ENCODE data around the gene ARMC6.
A peak's percentile ranks its signal among the peaks of the same experiment; 100 is the strongest.
"Not testable (repeated sequence)": the region's sequence is repeated elsewhere in the genome, so short reads cannot be mapped to it uniquely, and the experiment has no call there.

Gene ARMC6

GRCh38 chr19:19021115-19021514 lies 12.3 kb upstream of the ARMC6 start:
- peaks cover 94% of the 10 kb centered on the region for H3K79me2 ChIP-seq (ENCODE audit: insufficient read depth, low read length)
- no peaks in the 10 kb centered on the region for H3K27me3 ChIP-seq (ENCODE audit: insufficient read depth, low read length, poor library complexity)
- no peak overlapping the region for H2AFZ ChIP-seq (ENCODE audit: low read depth, low read length)
- DNase-seq: no peak
- H3K9ac ChIP-seq (ENCODE audit: low read depth, low read length): no peak overlapping the region
- H3K4me1 ChIP-seq (ENCODE audit: insufficient read depth, low read length): peaks cover 23% of the 10 kb centered on the region; the same call in 1 of the 2 replicates
- H3K4me2 ChIP-seq (ENCODE audit: insufficient read depth, low read length): no peak overlapping the region
- peaks cover 52% of the 10 kb centered on the region for H4K20me1 ChIP-seq (ENCODE audit: insufficient read depth, low read length)
- H3K9me3 ChIP-seq (ENCODE audit: insufficient read depth, low read length, severe bottlenecking): no peaks in the 10 kb centered on the region
- ATAC-seq (ENCODE audit: insufficient read depth, low read depth): no peak
- peaks cover 86% of the 10 kb centered on the region for H3K36me3 ChIP-seq (ENCODE audit: insufficient read depth, low read length)
- TF ChIP-seq CTCF (IDR thresholded peaks at IDR 0.05; ENCODE audit: borderline replicate concordance, extremely low read depth, low read length, poor library complexity, severe bottlenecking) (no peak), EZH2 (IDR thresholded peaks at IDR 0.05; ENCODE audit: borderline replicate concordance, low read depth, low read length, severe bottlenecking) (no peak)
- no peak overlapping the region for H3K4me3 ChIP-seq (ENCODE audit: low read depth in 1 of 2, low read length in 2 of 2)
- no peak overlapping the region for H3K27ac ChIP-seq (ENCODE audit: low read length)

DNA sequence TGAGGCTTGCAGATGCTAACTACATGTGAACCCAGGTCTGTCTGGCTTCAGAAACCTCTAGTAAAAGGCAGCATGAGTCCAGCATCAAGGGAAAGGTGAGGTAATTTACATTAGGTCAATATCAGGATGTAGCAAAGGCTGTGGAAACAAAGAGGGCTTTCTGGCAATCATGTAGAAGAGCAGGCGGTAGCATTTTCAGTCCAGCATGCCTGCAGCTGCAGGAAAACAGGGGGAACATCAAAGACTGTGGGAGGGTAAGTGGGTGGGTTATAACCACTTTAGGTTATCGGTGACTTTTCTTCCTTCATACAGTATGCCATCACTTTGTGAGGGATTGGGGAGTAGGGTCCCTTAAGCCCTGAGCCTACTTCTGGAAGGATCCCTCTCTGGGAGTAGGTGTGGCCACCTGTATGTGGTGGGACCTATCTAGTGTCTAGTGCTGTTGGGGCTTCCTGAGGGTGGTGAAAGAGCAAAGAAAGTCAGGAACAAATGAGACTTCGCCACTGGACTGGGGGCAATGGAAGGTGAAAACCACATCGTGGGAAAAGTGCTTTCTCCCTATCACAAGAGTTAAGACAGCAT lies 10.9 kb upstream of the ARMC6 start:
- Histone ChIP-seq H3K36me3 (ENCODE audit: insufficient read depth, low read length) (peaks cover 86% of the 10 kb centered on the region), H3K79me2 (ENCODE audit: insufficient read depth, low read length) (peaks cover 94% of the 10 kb centered on the region)
- TF ChIP-seq CTCF (IDR thresholded peaks at IDR 0.05; ENCODE audit: borderline replicate concordance, extremely low read depth, low read length, poor library complexity, severe bottlenecking): no peak
- TF ChIP-seq EZH2 (IDR thresholded peaks at IDR 0.05; ENCODE audit: borderline replicate concordance, low read depth, low read length, severe bottlenecking): no peak

DNA sequence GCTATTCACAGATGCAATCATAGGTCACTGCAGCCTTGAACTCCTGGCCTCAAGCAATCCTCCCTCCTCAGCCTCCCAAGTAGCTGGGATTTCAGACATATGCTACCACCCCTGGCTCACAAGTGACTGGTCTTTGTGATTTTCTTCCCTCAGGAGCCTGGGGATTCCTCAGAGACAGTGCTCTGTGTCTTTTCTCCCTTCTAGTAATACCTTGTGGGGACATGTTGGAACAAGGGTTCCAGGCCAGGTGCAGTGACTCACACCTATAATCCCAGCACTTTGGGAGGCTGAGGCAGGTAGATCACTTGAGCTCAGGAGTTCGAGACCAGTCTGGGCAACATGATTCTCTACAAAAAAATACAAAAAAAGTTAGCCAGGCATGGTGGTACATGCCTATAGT lies 10.0 kb upstream of the ARMC6 start:
- Histone ChIP-seq H3K4me1 (ENCODE audit: insufficient read depth, low read length) (peaks cover 30% of the 10 kb centered on the region; the same call in 1 of the 2 replicates), H3K79me2 (ENCODE audit: insufficient read depth, low read length) (peaks cover 94% of the 10 kb centered on the region), H4K20me1 (ENCODE audit: insufficient read depth, low read length) (peaks cover 60% of the 10 kb centered on the region), H3K36me3 (ENCODE audit: insufficient read depth, low read length) (peaks cover 86% of the 10 kb centered on the region), H3K4me2 (ENCODE audit: insufficient read depth, low read length) (0 out of 2 replicates have a peak overlapping the region, but pooled peaks have one; percentile 26)
- not testable (repeated sequence) for H3K27ac ChIP-seq (ENCODE audit: low read length); H3K4me3 ChIP-seq (ENCODE audit: low read depth in 1 of 2, low read length in 2 of 2); H3K9me3 ChIP-seq (ENCODE audit: insufficient read depth, low read length, severe bottlenecking); H2AFZ ChIP-seq (ENCODE audit: low read depth, low read length); ATAC-seq (ENCODE audit: insufficient read depth, low read depth); H3K27me3 ChIP-seq (ENCODE audit: insufficient read depth, low read length, poor library complexity); H3K9ac ChIP-seq (ENCODE audit: low read depth, low read length); DNase-seq

More for the DNA sequence above, 10.9 kb upstream of the ARMC6 start:
- H4K20me1 ChIP-seq (ENCODE audit: insufficient read depth, low read length): peaks cover 58% of the 10 kb centered on the region
- H3K9me3 ChIP-seq (ENCODE audit: insufficient read depth, low read length, severe bottlenecking): no peaks in the 10 kb centered on the region
- H3K4me1 ChIP-seq (ENCODE audit: insufficient read depth, low read length): peaks cover 23% of the 10 kb centered on the region; the same call in 1 of the 2 replicates
- ATAC-seq (ENCODE audit: insufficient read depth, low read depth) (peak; percentile 45; the same call in 2 of the 3 replicates), DNase-seq (no peak)
- no peaks in the 10 kb centered on the region for H3K27me3 ChIP-seq (ENCODE audit: insufficient read depth, low read length, poor library complexity)
- no peak overlapping the region for H3K4me3 ChIP-seq (ENCODE audit: low read depth in 1 of 2, low read length in 2 of 2)
- peak overlapping the region; percentile 26; the same call in 1 of the 2 replicates for H3K4me2 ChIP-seq (ENCODE audit: insufficient read depth, low read length)
- H2AFZ ChIP-seq (ENCODE audit: low read depth, low read length): no peak overlapping the region
- H3K27ac ChIP-seq (ENCODE audit: low read length): no peak overlapping the region
- no peak overlapping the region for H3K9ac ChIP-seq (ENCODE audit: low read depth, low read length)

DNA sequence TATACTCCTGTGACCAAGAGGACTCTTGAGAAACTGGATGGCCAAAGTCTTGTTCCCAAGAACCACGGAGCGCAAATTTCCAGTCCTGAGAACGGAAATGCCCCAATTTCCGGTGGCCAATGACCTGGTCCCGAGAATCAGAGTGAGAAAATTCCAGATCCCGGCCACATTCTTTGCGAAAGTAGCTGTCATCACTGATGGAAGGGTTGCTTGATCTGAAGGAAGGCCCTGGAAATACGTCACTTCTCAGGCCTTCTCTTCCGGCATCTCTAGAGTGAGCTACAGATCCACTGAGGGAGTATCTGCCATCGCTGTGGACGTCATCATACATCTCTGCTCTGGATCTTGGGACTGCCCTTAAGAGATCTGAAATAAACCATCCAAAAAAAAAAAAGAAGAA lies 7.5 kb upstream of the ARMC6 start:
- H2AFZ ChIP-seq (ENCODE audit: low read depth, low read length): no peak overlapping the region
- H3K9me3 ChIP-seq (ENCODE audit: insufficient read depth, low read length, severe bottlenecking): no peaks in the 10 kb centered on the region
- H3K79me2 ChIP-seq (ENCODE audit: insufficient read depth, low read length): peaks cover 90% of the 10 kb centered on the region
- no peak overlapping the region for H3K4me3 ChIP-seq (ENCODE audit: low read depth in 1 of 2, low read length in 2 of 2)
- H4K20me1 ChIP-seq (ENCODE audit: insufficient read depth, low read length): peaks cover 60% of the 10 kb centered on the region
- H3K4me1 ChIP-seq (ENCODE audit: insufficient read depth, low read length): peaks cover 40% of the 10 kb centered on the region; the same call in 1 of the 2 replicates
- H3K9ac ChIP-seq (ENCODE audit: low read depth, low read length): no peak overlapping the region
- no peaks in the 10 kb centered on the region for H3K27me3 ChIP-seq (ENCODE audit: insufficient read depth, low read length, poor library complexity)
- no peak overlapping the region for H3K4me2 ChIP-seq (ENCODE audit: insufficient read depth, low read length)
- DNase-seq (no peak), ATAC-seq (ENCODE audit: insufficient read depth, low read depth) (no peak)
- H3K27ac ChIP-seq (ENCODE audit: low read length): no peak overlapping the region
- peaks cover 94% of the 10 kb centered on the region for H3K36me3 ChIP-seq (ENCODE audit: insufficient read depth, low read length)
- TF ChIP-seq CTCF (IDR thresholded peaks at IDR 0.05; ENCODE audit: borderline replicate concordance, extremely low read depth, low read length, poor library complexity, severe bottlenecking) (no peak), EZH2 (IDR thresholded peaks at IDR 0.05; ENCODE audit: borderline replicate concordance, low read depth, low read length, severe bottlenecking) (no peak)

All from DND-41 (cell line).